Retinal pigment epithelial cell (primary cell): ENCODE results near the gene PUM2.

Experiments
- DNase-seq: peaks from one replicate; pipeline ENCODE4 v3.0.0-alpha.2; 2010; ENCODE audit warnings: low read depth
- H3K4me3 ChIP-seq: 2 replicates; pipeline ENCODE4 v1.5.1; 2011; ENCODE audit warnings: mild to moderate bottlenecking, low read length, control low read depth, moderate library complexity
- CTCF ChIP-seq: conservative IDR thresholded peaks from 2 replicates; pipeline ENCODE4 v1.5.1; 2011; ENCODE audit warnings: low read depth, low read length, control low read depth, inconsistent platforms

Gene PUM2

DNA sequence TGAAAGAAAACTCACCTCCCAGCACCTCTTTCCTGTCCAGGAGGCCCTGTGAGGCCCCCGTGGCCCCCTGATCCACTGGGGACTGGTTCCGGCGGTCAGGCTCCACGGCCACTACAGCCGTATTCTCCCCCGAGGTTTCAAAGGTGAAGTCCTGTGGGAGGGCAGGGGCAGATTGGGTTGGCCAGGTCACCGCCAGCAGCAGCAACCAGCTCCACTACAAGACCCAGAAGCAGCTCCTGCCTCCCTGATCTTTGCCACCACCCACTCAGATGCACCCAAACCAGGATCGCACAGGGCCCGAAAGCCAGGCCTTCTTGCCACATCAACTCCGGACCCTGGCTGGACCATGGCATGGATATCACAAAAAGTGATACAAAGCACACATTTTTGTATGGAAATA, 147.6 kb downstream of the PUM2 start:
- H3K4me3 ChIP-seq, result no peak overlapping the region
- TF ChIP-seq CTCF, result no peak

GRCh38 chr2:20201671-20202070, 149.0 kb downstream of the PUM2 start:
- no peak for TF ChIP-seq CTCF
- DNase-seq, result no peak
- no peak overlapping the region for H3K4me3 ChIP-seq

More for the DNA sequence above, 147.6 kb downstream of the PUM2 start:
- no peak for DNase-seq

- no peak for TF ChIP-seq CTCF
Observed at GRCh38 chr2:20200697-20201555, 149.7 kb downstream of the PUM2 start.

GRCh38 chr2:20199633-20200270, 150.9 kb downstream of the PUM2 start:
- no peak for TF ChIP-seq CTCF
- DNase-seq, result no peak
- H3K4me3 ChIP-seq, result no peak overlapping the region

More at GRCh38 chr2:20200697-20201555, 149.7 kb downstream of the PUM2 start:
- no peak for DNase-seq
- H3K4me3 ChIP-seq, result no peak overlapping the region

- no peak for TF ChIP-seq CTCF
- H3K4me3 ChIP-seq, result no peak overlapping the region
- no peak for DNase-seq
Observed at GRCh38 chr2:20198796-20199632, 151.6 kb downstream of the PUM2 start.
